Ascending aorta (tissue), 2 donors: Measurements from ENCODE around the gene LCTL. TPM values are rescaled to one million over a fixed set of nuclear protein-coding genes. Genes with fewer than 3 reads are reported as not detected.
A peak's percentile ranks its signal among the peaks of the same experiment; 100 is the strongest.

Experiments
- DNase-seq, 2 donors: peaks; one replicate each; pipeline ENCODE4 v3.0.0-alpha.2; 2019; ENCODE audit warnings: low spot score in 2 of 2
- H3K27ac ChIP-seq, 2 donors: fragments of 200-600 bp; sonication (generic); one replicate each; pipeline ENCODE4 v1.5.1; 2016 to 2017; ENCODE audit warnings: mild to moderate bottlenecking in 1 of 2
- H3K27me3 ChIP-seq: fragments of 200-600 bp; sonication (generic); one replicate; pipeline ENCODE4 v1.5.1; 2017
- H3K36me3 ChIP-seq, 2 donors: fragments of 200-600 bp; sonication (generic); one replicate each; pipeline ENCODE4 v1.5.1; 2016
- H3K4me1 ChIP-seq, 2 donors: fragments of 200-600 bp; sonication (generic); one replicate each; pipeline ENCODE4 v1.5.1; 2016 to 2017; ENCODE audit warnings: mild to moderate bottlenecking in 1 of 2
- H3K4me3 ChIP-seq, 2 donors: fragments of 200-600 bp; sonication (generic); one replicate each; pipeline ENCODE4 v1.5.1; 2016 to 2017; ENCODE audit warnings: mild to moderate bottlenecking in 1 of 2
- H3K9me3 ChIP-seq, 2 donors: fragments of 200-600 bp; sonication (generic); one replicate each; pipeline ENCODE4 v1.5.1; 2016
- intact Hi-C: fragments of 100-400 bp; cut with DNase I; formaldehyde crosslinking; loops from one replicate; pipeline ENCODE4 v1.15.1; 2023
- total RNA-seq: library from RNA; depleted of rRNA; stranded (reverse); fragments of >200 nt; gene quantifications from one replicate; pipeline ENCODE4 v1.1.0, GENCODE V29; 2016
- TF ChIP-seq, protein P1 (sequence below), 3 experiments: fragments of 200-600 bp in 2 of 3; fragments of 450-650 bp in 1 of 3; sonication (generic) in 2 of 3; IDR thresholded peaks; one replicate each; pipeline ENCODE4 v1.5.1; 2016 to 2019; ENCODE audit warnings: antibody characterized with exemption in 3 of 3, mild to moderate bottlenecking in 1 of 3, moderate library complexity in 1 of 3

The LCTL gene
- total RNA-seq, 1 donor from 2014 or later: not detected

DNA sequence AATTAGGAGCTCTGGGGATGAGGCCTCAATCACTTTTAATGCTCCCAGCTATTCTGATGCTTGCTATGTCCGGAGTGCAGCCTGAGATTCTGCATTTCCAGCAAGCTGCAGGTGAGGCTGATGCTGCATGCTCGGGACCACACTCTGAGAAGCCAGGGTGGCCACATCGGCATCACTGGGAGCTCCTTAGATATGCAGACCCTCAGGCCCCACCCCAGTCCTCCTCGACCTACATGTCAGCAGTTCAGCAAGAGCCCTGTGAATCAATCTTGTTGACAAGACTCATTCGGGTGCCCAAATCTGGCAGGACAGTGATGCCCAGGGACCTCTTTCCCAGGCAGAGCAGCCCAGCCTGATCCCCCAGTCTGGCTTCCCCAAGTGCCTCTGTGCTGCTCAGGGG, 44.1 kb upstream of the LCTL start:
- intact Hi-C loops: no loop called here
- no peaks in the 10 kb centered on the region for H3K9me3 ChIP-seq
- H3K4me1 ChIP-seq: no peaks in the 10 kb centered on the region
- H3K4me3 ChIP-seq: no peak overlapping the region
- H3K36me3 ChIP-seq: no peaks in the 10 kb centered on the region
- no peaks in the 10 kb centered on the region for H3K27me3 ChIP-seq
- TF ChIP-seq, protein P1, sequence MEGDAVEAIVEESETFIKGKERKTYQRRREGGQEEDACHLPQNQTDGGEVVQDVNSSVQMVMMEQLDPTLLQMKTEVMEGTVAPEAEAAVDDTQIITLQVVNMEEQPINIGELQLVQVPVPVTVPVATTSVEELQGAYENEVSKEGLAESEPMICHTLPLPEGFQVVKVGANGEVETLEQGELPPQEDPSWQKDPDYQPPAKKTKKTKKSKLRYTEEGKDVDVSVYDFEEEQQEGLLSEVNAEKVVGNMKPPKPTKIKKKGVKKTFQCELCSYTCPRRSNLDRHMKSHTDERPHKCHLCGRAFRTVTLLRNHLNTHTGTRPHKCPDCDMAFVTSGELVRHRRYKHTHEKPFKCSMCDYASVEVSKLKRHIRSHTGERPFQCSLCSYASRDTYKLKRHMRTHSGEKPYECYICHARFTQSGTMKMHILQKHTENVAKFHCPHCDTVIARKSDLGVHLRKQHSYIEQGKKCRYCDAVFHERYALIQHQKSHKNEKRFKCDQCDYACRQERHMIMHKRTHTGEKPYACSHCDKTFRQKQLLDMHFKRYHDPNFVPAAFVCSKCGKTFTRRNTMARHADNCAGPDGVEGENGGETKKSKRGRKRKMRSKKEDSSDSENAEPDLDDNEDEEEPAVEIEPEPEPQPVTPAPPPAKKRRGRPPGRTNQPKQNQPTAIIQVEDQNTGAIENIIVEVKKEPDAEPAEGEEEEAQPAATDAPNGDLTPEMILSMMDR (IDR thresholded peaks at IDR 0.05): no peak
- H3K27ac ChIP-seq: no peak overlapping the region
- no peak for DNase-seq

DNA sequence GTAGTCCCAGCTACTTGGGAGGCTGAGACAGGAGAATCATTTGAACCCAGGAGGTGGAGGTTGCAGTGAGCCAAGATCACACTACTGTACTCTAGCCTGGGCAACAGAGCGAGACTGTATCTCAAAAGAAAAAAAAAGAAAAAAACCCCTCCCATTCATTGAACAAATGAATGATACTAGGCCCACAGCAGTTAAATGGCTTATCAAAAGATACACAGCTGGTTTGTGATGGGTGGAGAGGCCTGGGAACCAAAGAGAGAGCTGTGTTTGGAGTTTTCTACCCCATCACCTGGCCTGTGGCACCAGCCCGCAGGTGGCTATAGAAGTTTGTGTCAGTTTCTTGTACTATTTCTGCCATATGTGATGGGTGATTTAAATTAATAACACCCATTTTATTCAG, 43.1 kb upstream of the LCTL start:
- Histone ChIP-seq H3K9me3 (no peaks in the 10 kb centered on the region), H3K27me3 (no peaks in the 10 kb centered on the region), H3K4me3 (no peak overlapping the region), H3K27ac (no peak overlapping the region), H3K4me1 (no peaks in the 10 kb centered on the region), H3K36me3 (no peaks in the 10 kb centered on the region)
- TF ChIP-seq, protein P1 (IDR thresholded peaks at IDR 0.05): no peak
- intact Hi-C loops: no loop called here
- no peak for DNase-seq

DNA sequence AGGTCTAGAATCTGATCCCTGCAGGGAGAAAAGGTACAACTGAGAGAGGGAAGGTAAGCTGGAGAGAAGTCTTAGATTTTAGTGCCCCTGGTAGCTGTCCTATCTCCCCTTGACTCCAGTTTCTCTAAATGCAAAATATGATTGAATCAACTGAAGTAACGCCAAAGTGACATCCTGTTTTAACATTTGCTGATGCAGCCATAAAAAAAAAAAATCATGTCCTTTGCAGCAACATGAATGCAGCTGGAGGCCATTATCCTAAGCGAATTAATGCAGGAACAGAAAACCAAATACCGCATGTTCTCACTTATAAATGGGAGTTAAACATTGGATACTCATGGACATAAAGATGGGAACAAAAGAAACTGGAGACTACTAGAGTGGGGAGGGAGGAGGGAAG, 42.4 kb upstream of the LCTL start:
- DNase-seq: no peak
- no peaks in the 10 kb centered on the region for H3K36me3 ChIP-seq
- intact Hi-C loops: no loop called here
- H3K27ac ChIP-seq: no peak overlapping the region
- TF ChIP-seq, protein P1 (IDR thresholded peaks at IDR 0.05): no peak
- H3K9me3 ChIP-seq: no peaks in the 10 kb centered on the region
- H3K4me1 ChIP-seq: peaks cover 0 to 3% of the 10 kb centered on the region in 2 donors
- no peaks in the 10 kb centered on the region for H3K27me3 ChIP-seq
- no peak overlapping the region for H3K4me3 ChIP-seq

DNA sequence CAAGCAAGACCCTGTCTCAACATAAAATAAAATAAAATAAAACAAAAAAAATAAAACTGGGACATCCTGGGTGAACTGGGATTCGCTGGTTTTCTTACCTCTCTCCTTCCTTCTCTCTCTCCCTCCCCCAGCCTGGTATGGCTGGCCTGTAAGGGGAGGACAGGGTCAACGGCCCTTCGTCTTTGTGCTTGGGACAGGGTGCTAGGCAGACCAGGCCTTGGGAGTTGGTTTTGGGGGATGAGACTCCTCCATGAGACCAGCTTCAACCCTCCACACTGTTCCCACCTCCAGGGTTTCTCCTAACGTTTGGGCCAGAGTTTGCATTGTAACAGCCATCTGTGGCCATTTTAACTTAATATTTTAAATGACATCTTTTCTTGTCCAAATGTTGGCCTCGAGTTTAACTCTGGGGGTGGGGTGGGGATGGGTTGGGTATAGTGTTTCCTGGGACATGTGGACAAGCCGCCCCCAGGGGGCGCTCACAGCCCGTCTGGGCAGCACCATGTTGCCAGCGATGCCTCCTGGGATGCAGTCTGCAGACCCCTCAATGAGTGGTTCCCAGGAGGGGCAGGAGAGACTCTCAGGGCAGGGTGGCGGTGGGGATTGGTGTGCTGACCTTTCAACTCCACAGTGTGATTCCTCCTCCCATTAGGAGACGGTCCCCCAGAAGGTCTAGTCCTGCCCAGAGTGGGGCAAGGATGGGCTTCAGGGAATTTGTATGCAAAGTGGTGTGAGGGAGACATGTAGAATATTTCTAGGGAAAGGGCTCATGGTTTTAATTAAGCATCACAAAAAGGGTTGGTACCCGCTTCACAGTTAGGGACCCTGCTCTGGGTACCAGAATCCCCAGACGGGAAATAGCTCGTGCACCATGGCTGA, 37.7 kb upstream of the LCTL start:
- intact Hi-C loops: loop anchor here (1.0 to 2.0 kb wide), 3 partner anchors 93 to 249 kb away; no protein-coding TSS in a partner anchor
- DNase-seq: peak in 1 of 2 donors; percentile 75
- TF ChIP-seq, protein P1 (IDR thresholded peaks at IDR 0.05): peak; percentile 78 to 90 (median 80)
- Histone ChIP-seq H3K27ac (no peak overlapping the region), H3K27me3 (no peaks in the 10 kb centered on the region), H3K36me3 (no peaks in the 10 kb centered on the region), H3K4me1 (peaks cover 0 to 3% of the 10 kb centered on the region in 2 donors), H3K9me3 (no peaks in the 10 kb centered on the region), H3K4me3 (no peak overlapping the region)

DNA sequence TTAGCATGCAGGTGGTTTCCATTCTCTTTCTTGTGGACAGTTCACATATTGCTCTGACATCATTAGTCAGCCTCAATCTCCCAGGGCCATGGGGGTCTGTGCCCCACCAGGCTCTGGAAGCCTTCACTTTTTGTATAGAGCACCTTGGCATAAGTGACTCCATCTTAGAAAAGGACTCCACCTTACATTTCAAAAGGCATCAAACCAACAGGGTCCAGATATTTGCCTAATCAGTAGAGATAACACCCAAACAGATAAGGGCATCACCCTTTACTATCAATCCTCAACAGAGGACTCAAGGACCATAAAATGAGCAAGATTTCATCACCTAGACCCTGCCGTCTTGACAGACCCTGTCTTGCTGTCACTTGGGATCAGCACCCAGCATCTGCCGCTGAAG, 35.7 kb upstream of the LCTL start:
- Histone ChIP-seq H3K4me3 (no peak overlapping the region), H3K9me3 (no peaks in the 10 kb centered on the region), H3K27me3 (no peaks in the 10 kb centered on the region), H3K27ac (no peak overlapping the region), H3K4me1 (peaks cover 0 to 3% of the 10 kb centered on the region in 2 donors), H3K36me3 (no peaks in the 10 kb centered on the region)
- intact Hi-C loops: no loop called here
- TF ChIP-seq, protein P1 (IDR thresholded peaks at IDR 0.05): no peak
- no peak for DNase-seq
